Smooth muscle cell of the brain vasculature (primary cell): ENCODE measurements around the gene EHF.
A peak's percentile ranks its signal among the peaks of the same experiment; 100 is the strongest.

Experiments used
- DNase-seq: peaks from one replicate; pipeline ENCODE4 v3.0.0-alpha.2; 2012; ENCODE audit warnings: low read depth, low spot score

EHF gene

DNA sequence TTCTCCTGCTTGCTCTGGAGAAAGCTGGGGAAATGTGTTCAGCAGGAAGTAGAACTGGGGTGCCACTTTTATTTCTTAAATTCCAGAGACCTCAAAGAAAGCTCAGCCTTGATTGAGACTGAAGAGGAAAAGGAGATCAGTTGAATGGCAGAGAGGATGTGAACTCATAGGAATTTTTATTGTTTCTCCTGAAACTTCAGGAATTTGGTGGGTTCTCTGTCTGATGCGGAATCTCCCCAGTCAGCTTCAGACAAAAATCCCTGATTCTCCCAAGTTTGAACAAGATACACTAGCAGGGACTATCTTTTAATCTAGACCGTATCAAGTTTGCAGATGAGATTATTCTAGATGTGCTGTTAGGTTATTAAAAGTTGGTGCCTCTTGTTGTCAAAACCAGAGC is 23.0 kb downstream of the EHF start:
- DNase-seq: no peak

DNA sequence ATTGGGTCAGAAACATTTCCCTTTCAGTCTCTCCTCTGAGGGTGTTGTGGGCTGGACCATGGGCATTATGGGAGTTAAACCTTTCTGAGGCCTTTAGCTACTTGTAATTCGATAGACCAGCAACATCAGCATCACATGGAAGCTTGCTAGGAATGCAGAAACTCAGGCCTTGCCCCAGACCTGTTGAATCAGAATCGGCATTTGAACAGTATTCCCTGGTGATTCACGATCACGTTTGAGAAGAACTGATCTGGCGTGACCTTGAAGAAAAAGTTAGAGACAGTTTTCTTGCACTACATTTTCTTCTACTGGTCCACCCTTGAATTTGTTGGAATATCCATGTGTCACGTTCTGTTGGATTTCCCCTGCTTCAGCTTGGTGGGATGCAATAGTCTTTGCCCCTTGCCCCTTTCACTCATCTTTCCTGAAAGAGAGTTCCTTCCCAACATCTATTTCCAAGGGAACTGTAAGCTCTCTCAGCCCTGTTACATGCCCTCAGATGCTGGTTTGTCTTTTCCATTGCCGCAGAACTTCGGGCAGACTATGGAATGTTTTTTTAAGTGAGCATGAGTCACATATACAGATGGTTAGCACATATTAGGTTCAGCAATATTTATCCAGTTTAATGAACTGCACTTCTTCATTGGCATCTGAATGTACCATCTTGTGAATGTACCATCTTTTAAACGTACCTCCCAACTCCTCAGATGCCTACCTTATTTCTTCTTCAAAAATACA is 23.9 kb downstream of the EHF start:
- DNase-seq: peak; percentile 36

DNA sequence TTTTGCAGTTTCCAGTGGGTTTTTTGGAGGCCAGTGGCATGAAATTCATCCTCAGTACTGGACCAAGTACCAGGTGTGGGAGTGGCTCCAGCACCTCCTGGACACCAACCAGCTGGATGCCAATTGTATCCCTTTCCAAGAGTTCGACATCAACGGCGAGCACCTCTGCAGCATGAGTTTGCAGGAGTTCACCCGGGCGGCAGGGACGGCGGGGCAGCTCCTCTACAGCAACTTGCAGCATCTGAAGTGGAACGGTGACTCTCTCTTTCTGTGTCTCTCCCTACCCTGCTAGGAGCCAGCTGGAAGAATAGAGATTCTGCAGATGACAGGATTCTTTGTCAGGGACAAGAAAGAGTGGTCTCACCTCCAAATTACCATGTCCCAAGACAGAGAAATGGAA is 25.5 kb downstream of the EHF start:
- DNase-seq: no peak

DNA sequence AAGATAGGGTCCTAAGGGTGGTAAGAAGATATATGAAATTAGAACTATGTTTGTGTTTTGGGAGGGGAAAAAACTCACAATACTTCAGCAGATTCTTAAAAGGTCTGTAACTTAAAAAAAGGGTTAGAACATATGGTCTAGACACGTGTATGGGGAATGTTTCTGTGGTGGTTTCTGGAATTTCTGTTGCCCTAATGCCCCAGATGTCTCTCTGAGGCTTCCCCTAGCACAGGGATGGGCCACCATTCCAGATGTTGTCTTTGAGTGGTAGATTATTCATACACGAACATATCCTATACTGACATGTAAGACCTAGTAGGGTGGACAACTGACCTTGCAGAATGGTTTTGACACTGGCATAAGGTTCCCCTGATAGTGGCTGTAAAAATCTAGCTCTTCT is 26.2 kb downstream of the EHF start:
- DNase-seq: no peak

DNA sequence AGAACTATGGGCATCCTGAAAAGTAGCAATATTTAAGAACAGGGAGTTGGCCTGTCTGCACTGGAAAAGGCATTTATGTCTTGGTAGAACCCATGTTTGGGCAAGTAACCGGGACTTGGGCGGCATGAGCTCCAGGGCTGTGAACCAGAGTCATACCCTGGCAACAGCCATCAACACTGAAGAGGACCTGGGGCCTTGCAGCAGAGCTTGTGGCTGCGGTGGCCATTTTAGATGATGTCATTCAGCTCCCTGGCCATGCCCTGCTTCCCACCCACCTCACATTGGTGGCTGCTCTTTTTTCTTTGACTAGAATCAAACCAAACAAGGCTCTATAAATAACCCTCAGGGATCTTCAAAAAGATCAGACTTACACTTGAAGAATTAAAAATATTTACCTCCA is 26.6 kb downstream of the EHF start:
- no peak for DNase-seq

DNA sequence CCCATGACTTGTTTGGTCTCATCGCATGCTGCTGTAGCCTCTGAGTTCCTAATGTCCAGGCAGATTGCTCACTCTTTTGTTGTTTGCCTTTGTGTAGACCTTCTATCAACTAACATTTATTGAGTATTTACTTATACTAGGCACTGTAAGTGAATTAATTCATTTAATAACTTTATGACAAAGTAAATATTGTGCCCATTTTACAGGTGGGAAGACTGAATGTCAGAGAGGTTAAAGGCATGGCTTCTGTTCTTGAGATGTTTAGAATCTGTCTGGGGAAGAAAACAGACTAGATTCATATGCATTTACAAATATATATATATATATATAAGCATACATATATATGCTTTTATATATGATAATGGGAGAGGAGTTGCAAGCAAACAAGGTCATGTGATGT is 27.1 kb downstream of the EHF start:
- DNase-seq: no peak

DNA sequence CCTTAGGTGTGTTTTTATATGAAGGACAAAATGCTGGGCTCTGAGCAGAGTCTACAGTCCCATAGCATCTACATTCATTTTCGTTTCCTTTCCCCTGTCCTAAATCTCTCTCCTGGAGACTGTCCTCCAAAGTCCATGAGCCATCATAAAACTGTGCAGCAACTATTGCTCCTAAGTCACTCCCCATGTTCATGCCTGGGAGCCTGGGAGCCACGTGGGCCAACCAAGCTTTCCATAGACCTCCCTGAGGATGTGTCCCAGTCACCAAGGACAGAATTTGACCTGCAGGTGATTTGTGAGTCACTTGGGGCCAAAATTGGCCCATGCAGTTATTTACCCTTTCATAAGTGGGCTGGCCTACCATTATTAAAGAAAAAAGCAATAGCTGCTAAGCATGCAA is 28.7 kb downstream of the EHF start:
- DNase-seq: no peak

DNA sequence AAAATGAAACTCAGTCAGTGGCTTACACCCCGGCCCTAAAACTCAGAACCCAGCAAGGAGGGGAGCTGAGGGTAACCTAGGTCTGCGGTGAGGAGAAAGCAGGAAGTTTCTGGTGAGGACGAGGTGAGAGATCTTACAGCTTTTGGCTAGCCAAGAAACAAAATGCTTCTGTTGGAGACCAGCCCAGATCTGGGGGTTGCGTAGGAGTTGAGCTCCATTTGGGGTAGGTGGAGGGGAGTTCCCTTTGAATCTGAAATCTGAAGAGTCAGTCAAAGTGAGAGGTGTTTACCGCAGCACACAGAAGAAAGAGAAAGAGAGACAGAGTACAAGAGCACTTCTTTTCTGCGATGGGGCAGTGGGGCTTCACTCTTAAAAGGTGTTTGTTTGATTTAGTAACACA is 29.6 kb downstream of the EHF start:
- DNase-seq: no peak

DNA sequence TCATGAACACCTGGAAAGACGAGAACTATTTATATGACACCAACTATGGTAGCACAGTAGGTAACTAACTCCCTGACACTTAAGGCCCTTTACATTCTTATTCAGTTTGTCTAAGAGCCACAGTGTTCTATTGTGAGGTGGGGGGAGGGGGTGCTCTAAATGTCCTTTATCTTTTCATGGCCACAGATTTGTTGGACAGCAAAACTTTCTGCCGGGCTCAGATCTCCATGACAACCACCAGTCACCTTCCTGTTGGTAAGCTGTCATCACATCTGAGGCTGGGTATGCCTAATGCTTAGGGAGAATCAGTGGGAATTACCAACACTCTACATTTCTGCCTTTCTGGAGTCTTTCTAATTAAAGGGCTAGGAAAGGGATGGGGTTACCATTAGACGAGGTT is 30.7 kb downstream of the EHF start:
- DNase-seq: no peak

DNA sequence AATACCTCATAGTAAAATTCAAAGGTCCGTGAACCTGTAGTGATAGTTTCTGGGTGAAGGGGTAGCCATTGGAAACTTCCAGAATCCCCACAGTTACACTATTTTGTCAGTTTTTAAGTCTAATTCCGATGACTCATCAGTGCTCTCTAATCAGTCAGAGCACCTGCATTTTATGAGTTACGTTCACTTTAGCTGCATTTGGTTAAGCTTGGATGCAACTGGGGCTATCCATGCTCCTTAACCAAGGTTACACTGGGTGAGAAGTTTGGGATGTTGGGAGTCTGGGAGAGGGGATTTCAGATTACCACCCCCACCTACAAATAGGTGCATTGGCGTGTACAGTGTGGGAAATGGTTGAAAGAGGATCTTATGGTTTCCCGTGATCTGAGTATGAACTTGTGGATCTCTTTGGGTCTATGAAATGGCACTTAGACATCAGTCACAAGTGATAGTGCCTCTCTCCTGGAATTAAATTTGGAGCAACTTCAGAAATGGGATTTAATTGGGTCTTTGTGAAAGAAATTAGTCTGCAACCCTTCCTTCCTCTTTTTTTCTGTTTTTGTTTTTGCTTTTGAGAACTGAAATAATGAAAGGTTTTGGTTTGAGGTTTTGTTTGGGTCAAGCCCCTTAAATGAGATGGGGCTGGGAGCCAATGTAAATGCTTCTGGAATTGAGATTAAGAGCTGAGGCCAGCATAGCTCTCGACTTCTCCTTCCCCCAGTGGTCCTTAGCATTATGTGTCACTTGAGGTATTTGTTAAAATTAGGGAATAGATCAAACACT is 31.5 kb downstream of the EHF start:
- no peak for DNase-seq

DNA sequence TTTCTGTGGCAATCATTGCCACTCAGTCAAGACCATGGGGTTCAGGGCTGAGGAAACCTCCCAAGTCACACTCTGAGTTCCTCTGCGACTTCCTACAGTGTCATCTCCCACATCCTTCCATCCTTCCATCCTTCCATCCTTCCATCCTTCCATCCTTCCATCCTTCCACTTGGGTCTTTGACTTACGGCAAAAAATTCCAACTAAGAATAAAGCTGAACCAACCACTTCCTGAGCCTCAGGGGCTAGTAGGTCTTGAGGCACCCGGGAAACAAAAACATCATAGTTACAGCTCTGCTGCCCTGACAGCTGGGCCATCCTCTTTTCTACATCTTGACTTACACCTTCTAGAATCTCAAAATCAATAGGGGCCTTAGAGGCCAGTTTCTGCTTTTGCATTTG is 32.1 kb downstream of the EHF start:
- DNase-seq: no peak

DNA sequence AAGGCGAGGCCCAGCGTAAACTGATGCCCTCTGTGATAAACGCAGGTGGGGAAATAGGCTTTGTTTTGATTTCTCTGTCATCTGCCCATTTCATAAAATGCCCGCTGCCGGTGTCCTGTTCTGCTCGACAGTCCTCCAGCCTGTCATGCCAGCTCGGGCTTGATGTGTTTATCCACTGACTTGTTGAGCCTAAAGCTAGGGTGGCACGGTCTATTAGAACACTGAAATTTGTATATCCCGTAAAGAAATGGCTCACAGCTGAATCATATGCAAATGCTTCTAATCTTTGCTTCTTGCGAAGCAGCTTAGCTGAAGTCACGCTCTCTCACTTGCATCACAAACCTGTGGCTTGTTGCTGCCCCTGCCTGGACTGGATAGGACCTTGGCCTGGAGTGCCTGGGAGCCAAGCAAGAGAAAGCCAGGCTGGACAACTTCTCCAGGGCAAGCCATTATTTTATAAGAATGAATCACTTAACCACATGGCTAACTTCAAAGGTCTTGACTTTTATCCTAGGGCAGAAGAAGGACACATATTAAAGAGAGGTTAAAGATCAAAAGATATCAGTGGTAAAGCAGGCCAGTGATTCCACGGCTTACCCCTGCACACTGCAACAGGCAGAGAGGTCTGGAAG is 33.1 kb downstream of the EHF start:
- no peak for DNase-seq

DNA sequence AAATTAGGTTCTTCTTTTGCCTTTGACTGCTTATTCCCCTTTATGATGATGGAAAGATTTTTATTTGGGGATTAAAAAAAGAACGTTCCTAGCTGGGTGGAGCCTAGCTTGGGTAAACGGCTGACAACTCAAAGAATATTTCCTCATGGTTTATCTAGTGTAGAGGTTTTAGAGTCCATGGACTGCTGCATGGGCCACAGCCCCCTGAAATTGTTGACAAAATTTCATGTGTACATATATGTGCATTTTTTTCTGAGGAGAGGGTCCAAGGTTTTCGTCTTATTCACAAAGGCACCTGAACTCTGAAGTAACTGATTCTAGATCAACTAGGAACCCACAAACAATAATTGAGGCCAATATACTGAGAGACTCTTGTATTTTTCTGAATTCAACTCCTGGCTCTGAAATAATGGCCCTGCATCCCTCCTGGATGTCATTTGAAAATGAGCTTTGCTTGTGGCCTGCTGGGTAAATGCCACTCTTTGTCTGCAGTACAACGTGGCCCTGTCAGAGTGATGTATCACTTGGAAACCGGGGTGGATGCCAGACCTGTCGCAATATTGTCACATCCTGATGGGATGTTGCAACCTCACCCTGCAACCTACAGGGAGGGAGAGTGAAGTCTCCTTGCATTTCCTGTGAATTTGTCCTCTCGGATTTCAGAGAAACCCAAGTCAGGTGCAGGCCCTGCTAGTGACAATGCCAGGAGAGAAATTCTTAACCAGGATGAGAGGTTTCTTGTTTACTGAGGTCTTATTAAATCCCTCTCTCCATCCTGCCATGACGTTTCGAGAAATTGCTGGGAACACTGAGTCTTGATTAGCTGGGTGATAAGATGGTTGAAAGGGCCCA is 33.8 kb downstream of the EHF start:
- no peak for DNase-seq

DNA sequence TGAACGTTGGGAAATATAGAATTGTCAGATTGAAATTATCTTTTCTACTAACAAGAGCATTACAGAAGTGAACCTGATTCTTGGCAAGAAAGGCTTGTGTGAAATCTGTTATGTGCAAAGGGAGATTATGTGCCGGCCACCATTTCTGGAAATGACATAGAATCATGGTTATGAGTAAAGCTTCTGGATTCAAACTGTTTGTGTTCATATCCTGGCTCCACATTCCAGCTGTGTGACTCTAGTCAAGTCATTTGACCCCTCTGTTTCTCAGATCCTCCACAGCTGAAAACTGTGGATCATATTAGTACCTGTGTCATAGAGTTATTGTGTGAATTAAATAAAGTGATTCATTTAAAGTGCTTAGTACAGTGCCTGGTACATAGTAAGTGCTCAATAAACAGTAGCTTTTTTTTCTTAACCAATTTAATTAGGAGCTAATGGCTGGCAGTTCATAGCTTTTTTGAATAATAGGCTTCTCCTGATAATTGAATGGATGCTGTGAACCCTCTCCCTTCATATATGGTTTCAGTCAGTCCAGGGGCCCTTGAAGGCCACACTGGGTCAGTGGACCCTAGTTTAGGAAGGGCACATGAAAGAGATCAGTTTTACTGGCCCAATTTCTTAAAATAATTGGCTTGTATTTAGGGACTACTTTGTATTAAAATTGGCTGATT is 34.6 kb downstream of the EHF start:
- no peak for DNase-seq

DNA sequence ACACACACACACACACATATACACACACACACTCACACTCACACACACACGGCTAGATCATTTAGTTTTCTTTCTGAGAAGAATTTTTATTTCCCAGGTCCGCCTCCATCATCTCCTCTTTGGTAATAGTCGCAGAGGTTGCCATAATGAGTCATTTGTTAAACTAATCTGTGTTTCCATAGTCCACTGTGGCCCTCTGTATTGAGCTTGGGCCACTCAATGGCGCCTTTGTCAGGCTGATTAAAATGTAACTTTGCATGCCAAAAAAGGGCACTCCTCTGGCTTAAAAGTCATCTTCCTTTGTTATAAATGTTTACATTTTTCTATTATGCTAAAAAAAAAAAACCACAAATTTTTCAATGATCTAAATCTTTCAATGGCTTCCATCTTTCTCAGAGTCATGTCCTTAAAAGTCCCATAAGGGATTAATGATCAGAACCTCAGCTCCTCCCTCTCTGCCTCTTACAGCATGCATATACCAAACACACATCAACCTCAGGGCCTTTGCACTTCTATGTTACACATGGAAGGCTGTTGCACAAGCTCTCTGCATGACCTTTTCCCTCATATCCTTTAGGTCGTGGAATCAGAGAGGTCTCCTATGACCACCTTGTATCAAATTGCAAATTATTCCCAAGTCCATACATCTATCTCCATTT is 35.3 kb downstream of the EHF start:
- no peak for DNase-seq

DNA sequence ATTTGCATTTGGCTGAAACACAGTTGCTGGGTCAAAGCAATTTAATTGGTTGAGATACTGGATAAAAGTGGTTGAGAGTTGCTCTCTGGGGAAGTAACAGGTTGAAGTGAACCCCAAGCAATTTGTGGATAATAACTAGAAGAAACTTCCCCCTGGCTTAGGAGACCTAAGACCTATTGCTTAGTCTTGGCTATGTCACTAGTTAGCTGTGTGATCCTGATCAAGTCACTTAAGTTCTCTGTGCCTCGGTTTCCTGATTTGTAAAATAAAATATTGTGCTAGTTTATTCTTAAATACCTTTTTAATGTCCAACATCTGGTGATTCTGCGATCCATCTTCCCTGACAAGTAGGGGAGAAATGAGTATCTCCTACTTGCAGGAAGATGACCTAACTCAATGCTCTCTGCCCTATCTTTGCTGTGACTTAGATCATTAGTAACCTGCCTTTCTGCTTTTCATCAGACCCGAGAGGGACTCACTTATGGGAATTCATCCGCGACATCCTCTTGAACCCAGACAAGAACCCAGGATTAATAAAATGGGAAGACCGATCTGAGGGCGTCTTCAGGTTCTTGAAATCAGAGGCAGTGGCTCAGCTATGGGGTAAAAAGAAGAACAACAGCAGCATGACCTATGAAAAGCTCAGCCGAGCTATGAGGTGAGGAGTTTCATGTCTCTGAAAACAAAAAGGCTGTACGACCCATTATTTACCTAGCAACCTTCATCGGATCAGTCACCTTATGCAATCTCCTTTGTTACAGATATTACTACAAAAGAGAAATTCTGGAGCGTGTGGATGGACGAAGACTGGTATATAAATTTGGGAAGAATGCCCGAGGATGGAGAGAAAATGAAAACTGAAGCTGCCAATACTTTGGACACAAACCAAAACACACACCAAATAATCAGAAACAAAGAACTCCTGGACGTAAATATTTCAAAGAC is 37.5 kb downstream of the EHF start:
- DNase-seq: no peak

DNA sequence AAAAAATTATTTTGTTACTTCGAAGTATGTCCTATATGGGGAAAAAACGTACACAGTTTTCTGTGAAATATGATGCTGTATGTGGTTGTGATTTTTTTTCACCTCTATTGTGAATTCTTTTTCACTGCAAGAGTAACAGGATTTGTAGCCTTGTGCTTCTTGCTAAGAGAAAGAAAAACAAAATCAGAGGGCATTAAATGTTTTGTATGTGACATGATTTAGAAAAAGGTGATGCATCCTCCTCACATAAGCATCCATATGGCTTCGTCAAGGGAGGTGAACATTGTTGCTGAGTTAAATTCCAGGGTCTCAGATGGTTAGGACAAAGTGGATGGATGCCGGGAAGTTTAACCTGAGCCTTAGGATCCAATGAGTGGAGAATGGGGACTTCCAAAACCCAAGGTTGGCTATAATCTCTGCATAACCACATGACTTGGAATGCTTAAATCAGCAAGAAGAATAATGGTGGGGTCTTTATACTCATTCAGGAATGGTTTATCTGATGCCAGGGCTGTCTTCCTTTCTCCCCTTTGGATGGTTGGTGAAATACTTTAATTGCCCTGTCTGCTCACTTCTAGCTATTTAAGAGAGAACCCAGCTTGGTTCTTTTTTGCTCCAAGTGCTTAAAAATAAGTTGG is 38.3 kb downstream of the EHF start:
- DNase-seq: no peak

DNA sequence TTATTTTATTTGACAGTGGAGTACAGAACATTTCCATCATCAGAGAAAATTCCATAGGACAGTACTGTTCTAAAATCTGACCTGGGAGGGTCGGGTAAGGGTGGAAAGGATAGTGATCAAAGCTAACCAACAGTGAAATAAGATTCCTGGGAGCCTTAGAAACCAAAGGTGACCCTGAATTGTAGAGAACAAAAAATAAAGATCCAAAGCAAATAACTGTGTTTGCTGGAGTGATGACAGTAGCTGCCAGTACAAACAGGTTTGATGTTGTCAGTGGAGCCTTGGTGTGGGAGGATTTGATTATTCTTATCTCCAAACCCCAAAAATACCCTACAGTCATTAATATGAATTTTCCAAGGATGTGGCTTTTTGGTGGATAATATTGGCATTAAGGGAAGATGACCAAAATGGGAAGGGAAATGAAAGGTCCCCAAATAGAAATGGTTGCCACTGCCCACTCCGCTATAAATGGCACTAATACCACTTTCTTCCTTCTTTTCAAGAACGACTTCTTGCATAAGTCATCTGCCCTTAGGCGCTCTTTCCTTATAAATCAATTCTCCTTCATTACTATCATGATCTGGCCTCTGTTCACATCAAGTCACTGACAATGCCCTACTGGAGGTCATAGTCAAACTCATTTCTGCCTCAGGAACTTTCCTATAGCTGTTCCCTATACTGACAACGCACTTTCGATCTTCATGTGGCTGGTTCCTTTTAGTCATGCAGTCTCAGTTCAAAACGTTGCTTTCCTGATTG is 44.4 kb downstream of the EHF start:
- no peak for DNase-seq
